Esophagus muscularis mucosa (tissue), 4 donors: ENCODE measurements around the gene SHROOM2. TPM values are rescaled to one million over a fixed set of nuclear protein-coding genes. Genes with fewer than 3 reads are reported as not detected.

Source experiments
- DNase-seq: peaks from one replicate; pipeline ENCODE4 v3.0.0-alpha.2; 2017; ENCODE audit errors: extremely low spot score
- H3K27ac ChIP-seq, 4 donors: fragments of 200-600 bp; sonication (generic); replicated peaks in 1 of 4; 1 replicate in 3 of 4; 2 replicates in 1 of 4; pipeline ENCODE4 v1.5.1; 2016 to 2019; ENCODE audit warnings: mild to moderate bottlenecking in 1 of 4
- H3K27me3 ChIP-seq, 4 donors: fragments of 200-600 bp; sonication (generic); one replicate each; pipeline versions ENCODE4 v1.5.1 to v1.6.0; 2016 to 2019
- H3K36me3 ChIP-seq, 4 donors: fragments of 200-600 bp; sonication (generic); one replicate each; pipeline ENCODE4 v1.5.1; 2016 to 2019
- H3K4me1 ChIP-seq, 4 donors: fragments of 200-600 bp; sonication (generic); one replicate each; pipeline ENCODE4 v1.5.1; 2016 to 2019
- H3K4me3 ChIP-seq, 4 donors: fragments of 200-600 bp; sonication (generic); 1 replicate in 2 of 4; 2 replicates in 2 of 4; pipeline ENCODE4 v1.5.1; 2016 to 2019; ENCODE audit warnings: mild to moderate bottlenecking in 4 of 4, moderate library complexity in 1 of 4
- H3K9me3 ChIP-seq, 4 donors: fragments of 200-600 bp; sonication (generic); 1 replicate in 3 of 4; 2 replicates in 1 of 4; pipeline ENCODE4 v1.5.1; 2016 to 2019
- EP300 ChIP-seq: sonication (generic); formaldehyde crosslinking; IDR thresholded peaks from one replicate; pipeline ENCODE4 v1.6.1; 2017; ENCODE audit warnings: antibody characterized with exemption
- POLR2A ChIP-seq: fragments of 450-650 bp; IDR thresholded peaks from one replicate; pipeline ENCODE4 v1.6.1; 2017; ENCODE audit warnings: antibody characterized with exemption, moderate library complexity, mild to moderate bottlenecking, low read depth
- POLR2AphosphoS5 ChIP-seq, 2 donors: sonication (generic); formaldehyde crosslinking; IDR thresholded peaks; one replicate each; pipeline ENCODE4 v1.6.1; 2017; ENCODE audit warnings: antibody characterized with exemption in 2 of 2
- WGBS: methylation state at CpG from one replicate; pipeline ENCODE4 v1.1.5; 2018; 5-methylcytosine and 5-hydroxymethylcytosine counted together
- intact Hi-C: fragments of 100-400 bp; cut with DNase I; formaldehyde crosslinking; loops from one replicate; pipeline ENCODE4 v1.15.1; 2023
- total RNA-seq, 4 donors: library from RNA; depleted of rRNA; stranded (reverse); fragments of >200 nt; gene quantifications; one replicate each; pipeline versions ENCODE4 v1.1.0 to v1.2.1, GENCODE V29; 2016
- TF ChIP-seq, protein P1 (sequence below), 3 experiments: fragments of 200-600 bp in 2 of 3; fragments of 450-650 bp in 1 of 3; sonication (generic) in 2 of 3; IDR thresholded peaks; one replicate each; pipeline ENCODE4 v1.5.1; 2017 to 2019; ENCODE audit warnings: antibody characterized with exemption in 3 of 3, mild to moderate bottlenecking in 2 of 3, moderate library complexity in 1 of 3

The SHROOM2 gene
- total RNA-seq, 4 donors from 2014 or later = 0.42 to 2.7 (median 1.4) TPM

DNA sequence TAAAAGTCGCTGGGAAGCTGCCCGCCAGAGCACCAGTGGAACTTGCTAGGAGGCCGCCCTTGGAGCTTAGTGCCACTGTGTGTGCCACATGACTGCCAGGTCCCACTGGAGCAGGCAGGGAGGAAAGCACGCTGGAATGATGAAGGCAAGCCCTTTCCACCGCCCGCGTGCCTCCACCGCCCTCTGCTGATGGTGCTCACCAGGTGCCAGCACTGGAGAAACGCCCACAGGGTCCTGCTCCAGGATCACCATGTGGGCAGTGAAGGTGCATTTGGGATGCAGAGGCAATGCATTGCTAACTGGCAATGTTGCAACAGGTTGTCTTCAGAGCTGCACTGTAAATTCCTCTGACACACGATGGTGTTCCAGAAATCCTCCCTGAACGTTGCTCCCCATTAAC lies 76.3 kb downstream of the SHROOM2 start:
- intact Hi-C loops = no loop called here
- TF ChIP-seq, protein P1, sequence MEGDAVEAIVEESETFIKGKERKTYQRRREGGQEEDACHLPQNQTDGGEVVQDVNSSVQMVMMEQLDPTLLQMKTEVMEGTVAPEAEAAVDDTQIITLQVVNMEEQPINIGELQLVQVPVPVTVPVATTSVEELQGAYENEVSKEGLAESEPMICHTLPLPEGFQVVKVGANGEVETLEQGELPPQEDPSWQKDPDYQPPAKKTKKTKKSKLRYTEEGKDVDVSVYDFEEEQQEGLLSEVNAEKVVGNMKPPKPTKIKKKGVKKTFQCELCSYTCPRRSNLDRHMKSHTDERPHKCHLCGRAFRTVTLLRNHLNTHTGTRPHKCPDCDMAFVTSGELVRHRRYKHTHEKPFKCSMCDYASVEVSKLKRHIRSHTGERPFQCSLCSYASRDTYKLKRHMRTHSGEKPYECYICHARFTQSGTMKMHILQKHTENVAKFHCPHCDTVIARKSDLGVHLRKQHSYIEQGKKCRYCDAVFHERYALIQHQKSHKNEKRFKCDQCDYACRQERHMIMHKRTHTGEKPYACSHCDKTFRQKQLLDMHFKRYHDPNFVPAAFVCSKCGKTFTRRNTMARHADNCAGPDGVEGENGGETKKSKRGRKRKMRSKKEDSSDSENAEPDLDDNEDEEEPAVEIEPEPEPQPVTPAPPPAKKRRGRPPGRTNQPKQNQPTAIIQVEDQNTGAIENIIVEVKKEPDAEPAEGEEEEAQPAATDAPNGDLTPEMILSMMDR (IDR thresholded peaks at IDR 0.05) = no peak
- TF ChIP-seq EP300 = no peak
- TF ChIP-seq POLR2A = no peak
- no peak for TF ChIP-seq POLR2AphosphoS5 (IDR thresholded peaks at IDR 0.05)
- WGBS = 85% methylated on average over 10 of the region's 11 CpGs
- Histone ChIP-seq H3K27me3 (no peaks in the 10 kb centered on the region), H3K4me3 (no peak overlapping the region), H3K4me1 (no peaks in the 10 kb centered on the region), H3K36me3 (no peaks in the 10 kb centered on the region), H3K27ac (no peak overlapping the region), H3K9me3 (peaks cover 0 to 6% (median 0%) of the 10 kb centered on the region in 4 donors)
- DNase-seq = no peak

DNA sequence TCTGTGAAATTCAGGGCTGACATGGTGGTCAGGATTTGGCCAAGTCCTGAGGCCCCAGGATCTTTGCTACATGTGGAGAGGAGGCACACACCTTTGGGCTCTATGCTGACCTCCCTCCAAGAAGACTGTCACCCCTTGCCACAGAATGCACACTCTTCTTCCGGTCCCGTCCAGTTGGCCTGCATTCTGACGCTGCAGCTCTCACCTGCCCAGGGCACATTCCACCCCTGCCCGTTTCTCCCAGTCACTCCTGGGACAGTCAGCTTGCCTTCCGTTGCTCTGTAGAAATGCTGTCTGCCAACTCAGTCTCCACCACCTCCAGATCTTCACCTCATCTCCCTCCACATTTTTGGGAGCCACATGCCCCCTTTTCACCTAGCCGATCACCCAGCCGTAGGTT lies 76.7 kb downstream of the SHROOM2 start:
- TF ChIP-seq POLR2AphosphoS5 (IDR thresholded peaks at IDR 0.05) (no peak), EP300 (no peak), POLR2A (no peak)
- H3K4me1 ChIP-seq = no peaks in the 10 kb centered on the region
- peaks cover 0 to 6% (median 0%) of the 10 kb centered on the region in 4 donors for H3K9me3 ChIP-seq
- H3K27me3 ChIP-seq = no peaks in the 10 kb centered on the region
- WGBS = 94% methylated on average over 7 of the region's 7 CpGs
- H3K36me3 ChIP-seq = no peaks in the 10 kb centered on the region
- DNase-seq = no peak
- H3K27ac ChIP-seq = no peak overlapping the region
- H3K4me3 ChIP-seq = no peak overlapping the region
- intact Hi-C loops = no loop called here

DNA sequence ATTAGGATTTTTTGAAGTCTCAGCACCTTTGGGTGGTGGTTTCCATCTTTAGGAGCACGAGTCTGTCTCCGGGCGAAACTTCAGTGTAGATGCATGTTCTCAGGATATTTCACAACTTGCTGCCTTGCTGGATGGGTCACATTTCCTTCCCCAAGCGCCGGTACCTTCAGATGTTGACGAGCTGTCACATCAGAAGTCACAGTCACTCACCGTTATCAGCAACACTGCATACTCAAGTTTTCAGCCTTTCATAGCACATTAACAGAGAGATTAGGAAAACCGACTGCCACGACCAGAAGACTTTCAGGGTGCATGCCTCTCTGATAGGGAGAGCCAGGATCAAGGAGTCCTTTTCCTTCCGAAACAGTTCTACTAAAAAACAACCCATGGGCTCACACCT lies 77.8 kb downstream of the SHROOM2 start:
- Histone ChIP-seq H3K27me3 (no peaks in the 10 kb centered on the region), H3K4me1 (no peaks in the 10 kb centered on the region), H3K4me3 (no peak overlapping the region), H3K9me3 (peaks cover 0 to 6% (median 0%) of the 10 kb centered on the region in 4 donors), H3K27ac (no peak overlapping the region), H3K36me3 (no peaks in the 10 kb centered on the region)
- 93% methylated on average over 10 of the region's 10 CpGs for WGBS
- DNase-seq = no peak
- intact Hi-C loops = no loop called here
- TF ChIP-seq EP300 = no peak
- TF ChIP-seq, protein P1 (IDR thresholded peaks at IDR 0.05) = no peak

DNA sequence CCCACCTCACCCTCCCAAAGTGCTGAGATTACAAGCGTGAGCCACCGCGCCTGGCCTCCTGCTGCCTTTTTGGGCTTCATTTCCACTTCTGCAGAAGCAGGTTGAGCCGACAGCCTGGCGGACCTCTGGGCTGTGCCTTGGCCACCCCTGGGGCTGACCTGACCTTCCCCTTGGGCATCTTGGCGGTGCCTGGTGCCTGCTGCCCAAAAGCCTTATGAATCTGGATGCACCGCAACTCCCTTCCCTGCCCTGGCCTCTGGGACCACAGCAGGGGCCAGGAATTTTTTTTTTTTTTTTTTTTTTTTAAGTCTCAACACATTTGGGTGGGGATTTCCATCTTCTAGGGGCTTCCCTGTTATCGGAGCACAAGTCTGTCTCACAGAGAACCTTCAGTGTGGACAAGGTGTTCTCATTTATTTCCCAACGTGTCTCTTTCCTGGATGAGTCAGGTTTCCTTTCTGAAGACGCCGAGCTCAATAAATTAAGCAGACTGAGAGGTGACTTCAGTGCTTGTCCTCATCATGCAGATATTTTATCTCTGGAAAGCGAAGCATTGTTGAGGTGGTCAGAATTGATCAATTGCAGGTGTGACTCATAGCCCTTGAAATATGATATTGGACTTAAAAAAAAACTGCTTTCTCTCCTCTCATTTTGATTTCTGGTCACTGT lies 79.7 kb downstream of the SHROOM2 start:
- Histone ChIP-seq H3K4me1 (no peaks in the 10 kb centered on the region), H3K27me3 (no peaks in the 10 kb centered on the region), H3K36me3 (no peaks in the 10 kb centered on the region), H3K9me3 (peaks cover 0 to 6% (median 0%) of the 10 kb centered on the region in 4 donors), H3K4me3 (no peak overlapping the region), H3K27ac (no peak overlapping the region)
- DNase-seq = no peak
- TF ChIP-seq EP300 (no peak), POLR2A (no peak), POLR2AphosphoS5 (IDR thresholded peaks at IDR 0.05) (no peak)
- TF ChIP-seq, protein P1 (IDR thresholded peaks at IDR 0.05) = no peak
- 81% methylated on average over 10 of the region's 12 CpGs for WGBS
- intact Hi-C loops = no loop called here

DNA sequence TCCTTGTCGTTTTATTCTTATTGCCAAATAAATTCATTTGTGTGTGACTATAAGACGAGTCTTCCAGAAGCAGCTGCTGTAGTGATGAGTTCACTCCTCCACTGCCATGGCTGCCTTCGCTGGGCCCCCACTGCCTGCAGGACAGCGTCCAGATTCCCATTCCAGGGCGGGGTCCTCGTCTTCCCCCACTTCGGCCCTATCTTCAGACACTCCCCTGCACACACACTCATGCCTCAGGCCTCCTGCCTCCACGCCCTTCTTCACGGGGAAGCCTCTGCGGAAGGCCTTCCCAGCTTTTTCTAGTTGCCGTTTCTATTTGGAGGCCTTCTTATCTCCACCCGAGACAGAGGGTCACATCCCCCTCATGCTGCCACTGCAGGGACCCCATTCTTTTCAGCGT lies 80.4 kb downstream of the SHROOM2 start:
- WGBS = 68% methylated on average over 13 of the region's 13 CpGs
- H3K27ac ChIP-seq = no peak overlapping the region
- H3K36me3 ChIP-seq = no peaks in the 10 kb centered on the region
- intact Hi-C loops = no loop called here
- TF ChIP-seq EP300 (no peak), POLR2AphosphoS5 (IDR thresholded peaks at IDR 0.05) (no peak), POLR2A (no peak)
- TF ChIP-seq, protein P1 (IDR thresholded peaks at IDR 0.05) = no peak
- H3K4me1 ChIP-seq = no peaks in the 10 kb centered on the region
- H3K27me3 ChIP-seq = no peaks in the 10 kb centered on the region
- DNase-seq = no peak
- peaks cover 0 to 6% (median 0%) of the 10 kb centered on the region in 4 donors for H3K9me3 ChIP-seq
- no peak overlapping the region for H3K4me3 ChIP-seq
